H1 (cell line): ENCODE measurements around the gene NME9. TPM values are rescaled to one million over a fixed set of nuclear protein-coding genes. Genes with fewer than 3 reads are reported as not detected.

Experiments
- CTCF ChIA-PET: fragments of 300-600 bp; sonication (Branson Sonifier 250); formaldehyde crosslinking; loops from one replicate; lab custom pipeline; 2021; ENCODE audit not compliant: partially characterized antibody; lab: Charles Lee
- POLR2A ChIA-PET: fragments of 300-600 bp; sonication (Branson Sonifier 250); formaldehyde crosslinking; loops from one replicate; lab custom pipeline; 2021; ENCODE audit warnings: inconsistent platforms; ENCODE audit not compliant: partially characterized antibody; lab: Charles Lee
- DNase-seq, 2 experiments: peaks; one replicate each; pipeline versions ENCODE4 v3.0.0 to v3.0.0-alpha.2; 2010 to 2022; ENCODE audit warnings: low spot score in 2 of 2, low read depth in 1 of 2, mixed read lengths in 1 of 2
- FAIRE-seq: peaks from 2 replicates; lab custom pipeline; 2011; peaks lifted over from hg19 to GRCh38; lab: Jason Lieb, UNC
- H2AFZ ChIP-seq: 2 replicates; pipeline ENCODE4 v1.8.1; 2012; ENCODE audit warnings: low read length, inconsistent platforms
- H2AK5ac ChIP-seq: 2 replicates; pipeline ENCODE4 v1.6.1; 2013; ENCODE audit warnings: low read depth, low read length
- H2BK120ac ChIP-seq: replicated peaks from 2 replicates; pipeline ENCODE3; 2013; ENCODE audit warnings: low read depth, low read length, inconsistent platforms
- H2BK12ac ChIP-seq: 2 replicates; pipeline ENCODE4 v1.6.1; 2013; ENCODE audit warnings: low read depth, low read length
- H2BK15ac ChIP-seq: 2 replicates; pipeline ENCODE4 v1.6.1; 2013; ENCODE audit warnings: low read length
- H2BK20ac ChIP-seq: 2 replicates; pipeline ENCODE4 v1.6.1; 2013; ENCODE audit warnings: low read length
- H2BK5ac ChIP-seq: 2 replicates; pipeline ENCODE4 v1.6.1; 2013; ENCODE audit warnings: low read depth, low read length
- H3K14ac ChIP-seq: 2 replicates; pipeline ENCODE4 v1.6.1; 2013; ENCODE audit warnings: inconsistent platforms; ENCODE audit not compliant: insufficient read length
- H3K18ac ChIP-seq: 2 replicates; pipeline ENCODE4 v1.6.1; 2013; ENCODE audit warnings: low read length; ENCODE audit errors: extremely low read depth
- H3K23ac ChIP-seq: 2 replicates; pipeline ENCODE4 v1.6.1; 2013; ENCODE audit warnings: inconsistent platforms; ENCODE audit not compliant: insufficient read length
- H3K23me2 ChIP-seq: 2 replicates; pipeline ENCODE4 v1.6.1; 2013; ENCODE audit warnings: low read depth, low read length
- H3K27ac ChIP-seq: 2 replicates; pipeline ENCODE4 v1.6.1; 2011; ENCODE audit warnings: low read depth, low read length, inconsistent platforms
- H3K27me3 ChIP-seq, 4 experiments: replicated peaks in 1 of 4; 1 replicate in 1 of 4; 2 replicates in 3 of 4; pipeline versions ENCODE4 v1.6.1 to v1.8.1; 2011 to 2013; ENCODE audit warnings: low read length in 3 of 4, mild to moderate bottlenecking in 3 of 4, inconsistent platforms in 2 of 4, mixed read lengths in 2 of 4, moderate library complexity in 1 of 4; ENCODE audit not compliant: control insufficient read depth in 3 of 4, insufficient read depth in 3 of 4; ENCODE audit errors: extremely low read depth in 1 of 4
- H3K36me3 ChIP-seq, 4 experiments: 2 replicates each; pipeline versions ENCODE4 v1.6.1 to v1.8.1; 2011 to 2013; ENCODE audit warnings: mild to moderate bottlenecking in 4 of 4, low read length in 3 of 4, moderate library complexity in 2 of 4, control low read depth in 1 of 4, inconsistent platforms in 1 of 4; ENCODE audit not compliant: insufficient read depth in 4 of 4, control insufficient read depth in 2 of 4
- H3K4ac ChIP-seq: replicated peaks from 2 replicates; pipeline ENCODE3; 2013; ENCODE audit warnings: low read length, low read depth, mixed read lengths, inconsistent platforms; ENCODE audit not compliant: insufficient read length
- H3K4me1 ChIP-seq, 4 experiments: replicated peaks in 1 of 4; 1 replicate in 1 of 4; 2 replicates in 3 of 4; pipeline versions ENCODE4 v1.6.1 to v1.8.1; 2011 to 2013; ENCODE audit warnings: low read length in 3 of 4, inconsistent platforms in 2 of 4, mixed read lengths in 1 of 4; ENCODE audit not compliant: insufficient read depth in 4 of 4, control insufficient read depth in 3 of 4
- H3K4me2 ChIP-seq, 2 experiments: 2 replicates each; pipeline versions ENCODE4 v1.6.1 to v1.8.1; 2011 to 2013; ENCODE audit warnings: low read depth in 2 of 2, low read length in 2 of 2, control low read depth in 1 of 2, inconsistent platforms in 1 of 2, mild to moderate bottlenecking in 1 of 2; ENCODE audit not compliant: insufficient read depth in 1 of 2
- H3K4me3 ChIP-seq, 4 experiments: fragments of 200-600, 300-600 bp in 1 of 4; sonication (generic), shearing (Covaris generic), sonication (Bioruptor Twin) in 1 of 4; 2 replicates each; pipeline versions ENCODE4 v1.5.1 to v1.8.1; 2011 to 2016; ENCODE audit warnings: low read length in 4 of 4, low read depth in 3 of 4, control low read depth in 2 of 4, inconsistent platforms in 2 of 4, mild to moderate bottlenecking in 2 of 4, mixed read lengths in 1 of 4, moderate library complexity in 1 of 4; ENCODE audit not compliant: insufficient read depth in 2 of 4; ENCODE audit errors: extremely low read depth in 1 of 4
- H3K56ac ChIP-seq: replicated peaks from 2 replicates; pipeline ENCODE3; 2013; ENCODE audit warnings: low read depth, mild to moderate bottlenecking, mixed read lengths, low read length, inconsistent platforms; ENCODE audit not compliant: insufficient read length
- H3K79me1 ChIP-seq: 2 replicates; pipeline ENCODE4 v1.6.1; 2013; ENCODE audit warnings: low read depth, low read length, control low read depth
- H3K79me2 ChIP-seq, 2 experiments: 2 replicates each; pipeline versions ENCODE4 v1.6.1 to v1.8.1; 2012 to 2013; ENCODE audit warnings: low read length in 2 of 2, mild to moderate bottlenecking in 2 of 2, inconsistent platforms in 1 of 2; ENCODE audit not compliant: insufficient read depth in 2 of 2, control insufficient read depth in 1 of 2
- H3K9ac ChIP-seq, 4 experiments: replicated peaks in 1 of 4; 1 replicate in 1 of 4; 2 replicates in 3 of 4; pipeline versions ENCODE4 v1.6.1 to v1.8.1; 2011 to 2013; ENCODE audit warnings: low read depth in 3 of 4, low read length in 3 of 4, control low read depth in 2 of 4, mild to moderate bottlenecking in 2 of 4, moderate library complexity in 2 of 4, inconsistent platforms in 1 of 4; ENCODE audit errors: extremely low read depth in 1 of 4
- H3K9me3 ChIP-seq, 2 experiments: 2 replicates each; pipeline versions ENCODE4 v1.6.1 to v1.8.1; 2012 to 2013; ENCODE audit warnings: mild to moderate bottlenecking in 2 of 2, moderate library complexity in 2 of 2, control low read depth in 1 of 2, inconsistent platforms in 1 of 2, low read depth in 1 of 2, low read length in 1 of 2, mixed read lengths in 1 of 2; ENCODE audit not compliant: insufficient read depth in 2 of 2
- H4K20me1 ChIP-seq, 2 experiments: replicated peaks in 1 of 2; 2 replicates each; pipeline versions ENCODE3 to v1.8.1; 2011 to 2013; ENCODE audit warnings: inconsistent platforms in 2 of 2, low read length in 2 of 2, mild to moderate bottlenecking in 1 of 2; ENCODE audit not compliant: insufficient read depth in 2 of 2, control insufficient read depth in 1 of 2
- H4K5ac ChIP-seq: 2 replicates; pipeline ENCODE4 v1.6.1; 2013; ENCODE audit warnings: low read length, low read depth, mixed read lengths, inconsistent platforms; ENCODE audit not compliant: insufficient read length
- H4K8ac ChIP-seq: 2 replicates; pipeline ENCODE4 v1.8.0; 2013; ENCODE audit warnings: mild to moderate bottlenecking, moderate library complexity, low read length, inconsistent platforms; ENCODE audit not compliant: insufficient read depth; ENCODE audit errors: extremely low read depth
- H4K91ac ChIP-seq: replicated peaks from 2 replicates; pipeline ENCODE3; 2013; ENCODE audit warnings: low read length, mixed read lengths, inconsistent platforms; ENCODE audit not compliant: insufficient read length
- ATF2 ChIP-seq: IDR thresholded peaks from 2 replicates; pipeline ENCODE4 v1.6.1; 2012; ENCODE audit warnings: low read length, inconsistent platforms
- CHD2 ChIP-seq: IDR thresholded peaks from 2 replicates; pipeline ENCODE4 v1.6.1; 2012; ENCODE audit warnings: low read length, improper control_type of control experiment
- CREB1 ChIP-seq: IDR thresholded peaks from 2 replicates; pipeline ENCODE4 v1.6.1; 2012; ENCODE audit warnings: inconsistent platforms
- FOSL1 ChIP-seq: IDR thresholded peaks from 2 replicates; pipeline ENCODE4 v1.6.1; 2011; ENCODE audit warnings: mild to moderate bottlenecking, low read depth, low read length, moderate library complexity; ENCODE audit not compliant: insufficient read depth
- KDM5A ChIP-seq: fragments of 200-600 bp; IDR thresholded peaks from 2 replicates; pipeline ENCODE4 v1.7.1; 2012; ENCODE audit warnings: mild to moderate bottlenecking, low read length, inconsistent platforms, mixed read lengths
- RAD21 ChIP-seq, 2 experiments: IDR thresholded peaks in 1 of 2; conservative IDR thresholded peaks in 1 of 2; 2 replicates each; pipeline ENCODE4 v1.6.1; 2011; ENCODE audit warnings: low read depth in 2 of 2, low read length in 2 of 2, improper control_type of control experiment in 1 of 2, inconsistent platforms in 1 of 2, mild to moderate bottlenecking in 1 of 2, moderate library complexity in 1 of 2
- SIRT6 ChIP-seq: IDR thresholded peaks from one replicate; pipeline ENCODE4 v1.7.1; 2012; ENCODE audit warnings: low read length, inconsistent platforms
- USF2 ChIP-seq: IDR thresholded peaks from 2 replicates; pipeline ENCODE4 v1.6.1; 2011; ENCODE audit warnings: low read length, improper control_type of control experiment
- polyA plus RNA-seq, 7 experiments: library from polyadenylated mRNA; depleted of rRNA in 3 of 7; stranded (reverse) in 5 of 7; unstranded in 2 of 7; fragments of >200 nt in 5 of 7; fragments of 200-250 nt in 2 of 7; gene quantifications; 1 replicate in 5 of 7; 2 replicates in 1 of 7; 4 replicates in 1 of 7; pipeline versions ENCODE4 v1.2.1 to v1.2.3, GENCODE V29; 2011 to 2013; ENCODE audit warnings: missing spikeins in 2 of 7, mixed read lengths in 2 of 7
- total RNA-seq: library from RNA; stranded (reverse); fragmentation: NEBNext Ultra II Directional; extraction: Animal tissue kit (Norgen Biotek cat#: 25700); gene quantifications from 2 replicates; pipeline ENCODE4 v1.2.1, GENCODE V29; 2021
- TF ChIP-seq, protein P1 (sequence below), 3 experiments: IDR thresholded peaks; 1 replicate in 2 of 3; 2 replicates in 1 of 3; pipeline versions ENCODE4 v1.5.1 to v1.6.1; 2011; ENCODE audit warnings: low read length in 3 of 3, mild to moderate bottlenecking in 3 of 3, inconsistent platforms in 2 of 3, low read depth in 1 of 3, moderate library complexity in 1 of 3; ENCODE audit not compliant: insufficient read depth in 1 of 3; ENCODE audit errors: control extremely low read depth in 1 of 3

The NME9 gene
- total and polyA plus RNA-seq, 2 of the 8 experiments (the other 6 are each of a cell fraction or from before 2014, with no cell fraction given), result 0.11 TPM; not detected in 1

- 0 out of 8 replicates have a peak, but pooled peaks cover 0 to 3% (median 0%) of the 10 kb centered on the region in 4 experiments for H3K36me3 ChIP-seq
- H3K4me1 ChIP-seq, result peaks cover 0 to 10% (median 4%) of the 10 kb centered on the region in 4 experiments; a peak in 3 of 7 replicates
- H3K4me3 ChIP-seq, result no peak overlapping the region
- ChIA-PET POLR2A (interaction anchor here (1.1 to 2.4 kb wide), 5 partner anchors 9 to 164 kb away, joined by 3 to 9 read pairs (median 4); partner anchors contain the start of gene ARMC8), CTCF (interaction anchor here (0.8 to 8.5 kb wide), 4 partner anchors 13 to 46 kb away, joined by 3 to 66 read pairs (median 7); no protein-coding TSS in a partner anchor)
- no peak overlapping the region for H3K14ac ChIP-seq
- H4K20me1 ChIP-seq, result no peaks in the 10 kb centered on the region
- no peak overlapping the region for H2AK5ac ChIP-seq
- no peak overlapping the region for H3K27ac ChIP-seq
- H3K9ac ChIP-seq, result no peak overlapping the region
- H3K4me2 ChIP-seq, result no peak overlapping the region
- no peak overlapping the region for H3K4ac ChIP-seq
- H3K23me2 ChIP-seq, result peaks cover 2% of the 10 kb centered on the region; the same call in 1 of the 2 replicates
- H4K5ac ChIP-seq, result no peak overlapping the region
- H2BK12ac ChIP-seq, result no peak overlapping the region
- no peaks in the 10 kb centered on the region; the same call in 1 of the 2 replicates for H3K79me1 ChIP-seq
- FAIRE-seq, result no peak
- no peaks in the 10 kb centered on the region for H3K9me3 ChIP-seq
- H3K23ac ChIP-seq, result no peak overlapping the region
- no peak overlapping the region for H4K8ac ChIP-seq
- no peak overlapping the region for H2BK20ac ChIP-seq
- H3K79me2 ChIP-seq, result no peaks in the 10 kb centered on the region
- H3K56ac ChIP-seq, result no peak overlapping the region
- H2AFZ ChIP-seq, result no peak overlapping the region
- no peak overlapping the region for H2BK15ac ChIP-seq
- no peak overlapping the region for H3K18ac ChIP-seq
- no peak overlapping the region for H4K91ac ChIP-seq
- H2BK120ac ChIP-seq, result no peak overlapping the region
- no peak overlapping the region for H2BK5ac ChIP-seq
- DNase-seq, result no peak
- H3K27me3 ChIP-seq, result peaks cover 0 to 13% (median 3%) of the 10 kb centered on the region in 4 experiments; a peak in 3 of 7 replicates
- TF ChIP-seq CREB1 (no peak), USF2 (no peak), CHD2 (no peak), SIRT6 (no peak), KDM5A (no peak), ATF2 (no peak), FOSL1 (no peak), RAD21 (IDR thresholded peaks at IDR 0.05 in 1 of 2, conservative IDR thresholded peaks at IDR 0.05 in 1 of 2; ENCODE audit: low read depth in 2 of 2, low read length in 2 of 2) (no peak)
- TF ChIP-seq, protein P1, sequence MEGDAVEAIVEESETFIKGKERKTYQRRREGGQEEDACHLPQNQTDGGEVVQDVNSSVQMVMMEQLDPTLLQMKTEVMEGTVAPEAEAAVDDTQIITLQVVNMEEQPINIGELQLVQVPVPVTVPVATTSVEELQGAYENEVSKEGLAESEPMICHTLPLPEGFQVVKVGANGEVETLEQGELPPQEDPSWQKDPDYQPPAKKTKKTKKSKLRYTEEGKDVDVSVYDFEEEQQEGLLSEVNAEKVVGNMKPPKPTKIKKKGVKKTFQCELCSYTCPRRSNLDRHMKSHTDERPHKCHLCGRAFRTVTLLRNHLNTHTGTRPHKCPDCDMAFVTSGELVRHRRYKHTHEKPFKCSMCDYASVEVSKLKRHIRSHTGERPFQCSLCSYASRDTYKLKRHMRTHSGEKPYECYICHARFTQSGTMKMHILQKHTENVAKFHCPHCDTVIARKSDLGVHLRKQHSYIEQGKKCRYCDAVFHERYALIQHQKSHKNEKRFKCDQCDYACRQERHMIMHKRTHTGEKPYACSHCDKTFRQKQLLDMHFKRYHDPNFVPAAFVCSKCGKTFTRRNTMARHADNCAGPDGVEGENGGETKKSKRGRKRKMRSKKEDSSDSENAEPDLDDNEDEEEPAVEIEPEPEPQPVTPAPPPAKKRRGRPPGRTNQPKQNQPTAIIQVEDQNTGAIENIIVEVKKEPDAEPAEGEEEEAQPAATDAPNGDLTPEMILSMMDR (IDR thresholded peaks at IDR 0.05; ENCODE audit: control extremely low read depth in 1 of 3, insufficient read depth in 1 of 3, low read depth in 1 of 3, low read length in 3 of 3), result no peak
These were observed 21.5 kb upstream of the NME9 start for GRCh38 chr3:138351151-138351550.
